ENCODE results near the gene TBC1D8. TPM values are rescaled to one million over a fixed set of nuclear protein-coding genes. Genes with fewer than 3 reads are reported as not detected.

Gene TBC1D8
- total RNA-seq, 2 experiments from 2014 or later = 2.0 to 2.1 TPM

DNA sequence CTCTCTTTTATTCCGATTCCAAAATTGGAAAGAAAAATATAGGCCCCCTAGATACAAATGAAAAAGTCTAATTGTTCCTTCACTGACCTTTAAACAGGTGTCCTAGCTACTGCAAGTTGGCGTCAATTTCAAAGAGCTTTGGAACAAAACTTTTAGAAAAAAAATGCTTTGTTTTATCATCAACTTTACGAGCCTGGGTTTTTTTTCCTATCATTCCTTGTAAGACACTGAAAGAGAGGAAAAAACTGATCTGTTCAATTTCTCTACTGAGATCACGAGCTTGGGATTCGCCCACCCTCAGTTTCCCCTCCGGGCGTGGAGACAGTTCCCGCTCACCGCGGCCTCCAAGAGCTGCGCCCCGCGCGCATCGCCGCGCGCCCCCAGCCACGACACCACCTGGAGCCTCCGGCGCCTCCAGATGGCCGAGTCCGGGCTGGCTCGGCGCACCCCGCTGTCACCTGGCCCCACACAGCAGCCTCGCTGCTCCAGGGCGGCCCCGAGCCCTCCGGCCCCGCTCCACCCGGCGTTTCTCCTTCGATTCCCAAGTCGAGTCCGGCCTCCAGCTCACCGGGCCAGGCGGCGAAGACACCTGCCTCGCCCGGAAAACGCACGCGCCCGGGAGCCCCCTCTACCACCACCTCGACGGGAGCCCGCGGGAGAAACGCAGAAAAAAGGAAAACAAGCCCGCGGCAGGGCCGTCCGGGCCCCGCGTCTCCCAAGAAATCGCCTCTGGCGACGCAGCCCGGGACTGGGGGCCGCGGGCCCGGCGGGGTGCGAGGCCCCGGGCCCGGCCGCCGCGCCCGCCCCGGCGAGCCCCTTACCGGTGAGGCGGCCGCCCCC, 656 bp downstream of the TBC1D8 start:
- Mint-ChIP-seq H3K27ac (no peak overlapping the region), H3K27me3 (peaks cover 45% of the 10 kb centered on the region), H3K36me3 (no peaks in the 10 kb centered on the region), H3K9me3 (no peaks in the 10 kb centered on the region), H3K4me1 (peaks cover 15% of the 10 kb centered on the region), H3K4me3 (peak overlapping the region; percentile 70)
- peak; percentile 22 for DNase-seq

DNA sequence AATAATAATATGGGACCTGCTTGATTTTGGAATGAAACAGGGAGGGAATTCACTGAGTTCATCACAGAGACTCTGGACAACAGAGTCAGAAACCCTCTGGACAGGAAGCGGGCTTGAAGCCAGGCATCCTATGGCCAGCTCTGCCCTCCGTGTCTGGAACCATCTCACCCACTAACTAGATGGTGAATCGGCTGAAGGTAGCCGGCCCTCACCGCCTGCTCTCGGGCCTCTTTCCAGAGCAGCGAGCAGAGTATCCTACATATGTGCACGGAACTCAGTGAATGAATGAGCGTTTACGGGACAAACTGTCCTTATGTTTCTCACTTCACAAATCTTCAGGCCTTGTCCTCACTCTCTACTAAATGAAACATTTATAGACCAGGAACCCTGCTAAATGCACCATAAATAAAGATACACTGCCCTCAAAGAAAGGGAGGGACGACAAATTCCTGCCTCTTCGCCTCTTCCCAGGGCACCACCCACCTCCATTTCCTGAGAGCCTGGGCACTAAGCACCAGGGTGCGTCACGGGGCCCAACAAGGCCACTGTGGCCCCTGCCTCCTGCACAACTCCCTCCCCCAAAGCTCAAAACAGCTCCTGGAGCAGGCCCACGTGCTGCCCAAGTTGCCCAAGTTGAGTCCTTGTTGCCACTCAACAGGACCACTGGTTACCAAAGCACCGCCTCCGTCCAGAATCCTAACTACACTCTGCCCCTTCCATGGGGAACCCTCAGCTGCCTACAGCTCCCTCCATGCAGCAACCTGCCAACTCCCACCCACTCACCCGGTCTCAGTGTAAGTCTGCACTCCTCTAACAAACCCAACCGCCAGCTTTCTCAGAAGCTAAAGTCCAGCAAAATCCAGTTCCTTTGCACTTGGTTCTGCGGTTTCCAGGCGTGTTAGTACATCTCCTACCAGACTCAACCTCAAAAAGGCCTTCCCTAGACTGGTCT, 1.7 kb downstream of the TBC1D8 start:
- Mint-ChIP-seq H3K4me1 (peaks cover 15% of the 10 kb centered on the region), H3K4me3 (peak overlapping the region; percentile 70), H3K27ac (no peak overlapping the region), H3K9me3 (no peaks in the 10 kb centered on the region), H3K27me3 (peaks cover 51% of the 10 kb centered on the region), H3K36me3 (no peaks in the 10 kb centered on the region)
- no peak for DNase-seq

DNA sequence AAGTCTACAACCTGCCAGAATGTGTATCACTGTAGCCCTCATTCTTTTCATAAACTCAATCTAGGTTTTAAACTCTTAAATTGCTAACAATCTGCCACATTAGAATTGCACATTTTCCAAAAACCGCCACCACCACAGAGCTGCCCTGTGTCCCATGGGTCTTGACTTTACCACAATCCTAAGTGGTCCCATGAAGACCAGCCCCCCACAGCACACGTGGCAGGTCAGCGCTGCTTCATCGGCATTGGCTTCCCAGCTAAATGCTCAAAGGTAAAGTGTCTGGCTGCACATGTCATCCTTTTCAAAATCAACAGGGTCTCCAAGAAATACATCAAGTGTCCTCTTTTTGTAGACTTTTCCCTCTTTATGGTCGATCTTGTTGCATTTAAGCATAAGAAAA, 2.4 kb downstream of the TBC1D8 start:
- no peaks in the 10 kb centered on the region for H3K9me3 Mint-ChIP-seq
- H3K27me3 Mint-ChIP-seq = peaks cover 55% of the 10 kb centered on the region
- no peak overlapping the region for H3K27ac Mint-ChIP-seq
- H3K36me3 Mint-ChIP-seq = no peaks in the 10 kb centered on the region
- peaks cover 15% of the 10 kb centered on the region for H3K4me1 Mint-ChIP-seq
- no peak for DNase-seq
- no peak overlapping the region for H3K4me3 Mint-ChIP-seq

GRCh38 chr2:101147971-101148370, 3.2 kb downstream of the TBC1D8 start:
- no peaks in the 10 kb centered on the region for H3K9me3 Mint-ChIP-seq
- H3K27me3 Mint-ChIP-seq = peaks cover 55% of the 10 kb centered on the region
- H3K27ac Mint-ChIP-seq = no peak overlapping the region
- no peak for DNase-seq
- H3K36me3 Mint-ChIP-seq = no peaks in the 10 kb centered on the region
- H3K4me3 Mint-ChIP-seq = no peak overlapping the region
- peaks cover 15% of the 10 kb centered on the region for H3K4me1 Mint-ChIP-seq

DNA sequence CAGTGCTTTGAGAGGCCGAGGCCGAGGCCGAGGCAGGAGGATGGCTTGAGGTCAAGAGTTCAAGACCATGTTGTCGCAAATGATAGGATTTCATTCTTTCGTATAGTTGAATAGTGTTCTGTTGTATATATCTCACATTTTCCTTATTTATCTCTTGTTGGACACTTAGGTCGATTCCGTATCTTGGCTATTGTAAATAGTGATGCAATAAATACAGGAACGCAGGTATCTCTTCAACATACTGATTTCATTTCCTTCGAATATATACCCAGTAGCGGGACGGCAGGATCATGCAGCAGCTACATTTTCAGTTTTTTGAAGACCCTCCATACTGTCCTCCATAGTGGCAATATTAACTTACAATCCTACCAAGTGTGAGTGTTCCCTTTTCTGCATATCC, 4.1 kb downstream of the TBC1D8 start:
- Mint-ChIP-seq H3K4me1 (peaks cover 7% of the 10 kb centered on the region), H3K9me3 (no peaks in the 10 kb centered on the region), H3K27ac (no peak overlapping the region), H3K4me3 (no peak overlapping the region), H3K27me3 (peaks cover 57% of the 10 kb centered on the region), H3K36me3 (no peaks in the 10 kb centered on the region)
- no peak for DNase-seq

DNA sequence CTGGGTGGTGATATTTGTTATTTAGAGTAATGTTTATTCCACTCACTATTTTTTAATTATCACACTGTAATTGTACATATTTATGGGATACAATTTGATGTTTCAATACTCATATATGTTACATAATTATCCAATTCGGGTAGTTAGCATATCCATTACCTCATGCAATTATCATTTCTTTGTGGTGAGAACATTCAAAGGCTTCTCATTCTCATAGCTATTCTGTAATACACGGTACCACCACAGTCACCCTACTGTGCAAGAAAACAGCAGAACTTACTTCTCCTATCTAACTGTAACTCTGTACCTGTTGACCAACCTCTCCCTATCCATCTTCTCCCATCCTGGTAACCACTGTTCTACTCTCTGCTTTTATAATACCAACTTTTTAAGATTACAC, 4.6 kb downstream of the TBC1D8 start:
- Mint-ChIP-seq H3K27ac (no peak overlapping the region), H3K36me3 (no peaks in the 10 kb centered on the region), H3K27me3 (peaks cover 55% of the 10 kb centered on the region), H3K4me3 (no peak overlapping the region), H3K9me3 (no peaks in the 10 kb centered on the region), H3K4me1 (peaks cover 3% of the 10 kb centered on the region)
- DNase-seq = no peak

DNA sequence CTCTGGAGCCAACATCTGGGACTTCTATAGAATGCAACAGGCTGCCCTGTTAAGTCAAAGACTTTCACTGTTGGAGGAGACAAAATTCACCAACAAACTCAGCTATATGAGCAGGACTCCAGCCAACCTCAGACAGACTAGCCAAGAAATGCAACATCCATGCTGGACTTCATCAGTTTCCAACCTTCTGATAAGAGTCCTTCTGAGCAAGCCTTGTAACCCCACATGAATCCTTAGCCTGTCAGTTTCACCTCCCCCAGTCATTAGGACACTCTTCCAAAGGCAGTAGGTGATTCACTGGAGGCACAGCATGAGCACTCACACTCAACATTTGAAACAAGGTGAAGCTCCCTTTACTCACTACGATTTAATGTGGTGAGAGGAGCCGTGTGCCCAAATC, 5.8 kb downstream of the TBC1D8 start:
- Mint-ChIP-seq H3K27me3 (peaks cover 60% of the 10 kb centered on the region), H3K4me3 (no peak overlapping the region), H3K27ac (no peak overlapping the region), H3K9me3 (no peaks in the 10 kb centered on the region), H3K36me3 (no peaks in the 10 kb centered on the region), H3K4me1 (peaks cover 3% of the 10 kb centered on the region)
- DNase-seq = no peak

DNA sequence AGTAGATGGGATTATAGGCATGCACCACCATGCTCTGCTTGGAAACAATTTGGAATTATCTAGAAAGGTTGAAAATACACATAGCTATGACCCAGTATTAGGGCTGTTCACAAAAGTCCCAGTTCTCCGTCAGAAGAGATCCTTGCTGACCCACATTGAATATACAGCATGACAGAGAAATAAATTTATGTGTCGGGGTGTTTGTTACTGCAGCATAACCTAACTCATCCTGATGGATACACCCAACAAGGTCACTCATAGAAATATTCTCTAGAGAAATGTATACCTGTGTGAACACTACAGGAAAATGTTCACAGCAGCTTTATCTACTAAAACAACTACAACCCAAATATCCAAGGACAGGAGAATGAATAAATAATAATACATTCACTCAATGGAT, 9.0 kb downstream of the TBC1D8 start:
- Mint-ChIP-seq H3K27me3 (peaks cover 39% of the 10 kb centered on the region), H3K27ac (no peak overlapping the region), H3K4me3 (no peak overlapping the region), H3K4me1 (no peaks in the 10 kb centered on the region), H3K9me3 (no peaks in the 10 kb centered on the region), H3K36me3 (no peaks in the 10 kb centered on the region)
- no peak for DNase-seq

- H3K4me3 Mint-ChIP-seq = no peak overlapping the region
- peaks cover 34% of the 10 kb centered on the region for H3K27me3 Mint-ChIP-seq
- DNase-seq = no peak
- H3K36me3 Mint-ChIP-seq = no peaks in the 10 kb centered on the region
- no peaks in the 10 kb centered on the region for H3K4me1 Mint-ChIP-seq
- H3K27ac Mint-ChIP-seq = no peak overlapping the region
- H3K9me3 Mint-ChIP-seq = no peaks in the 10 kb centered on the region
Observed at GRCh38 chr2:101140978-101141655, 10.1 kb downstream of the TBC1D8 start.

DNA sequence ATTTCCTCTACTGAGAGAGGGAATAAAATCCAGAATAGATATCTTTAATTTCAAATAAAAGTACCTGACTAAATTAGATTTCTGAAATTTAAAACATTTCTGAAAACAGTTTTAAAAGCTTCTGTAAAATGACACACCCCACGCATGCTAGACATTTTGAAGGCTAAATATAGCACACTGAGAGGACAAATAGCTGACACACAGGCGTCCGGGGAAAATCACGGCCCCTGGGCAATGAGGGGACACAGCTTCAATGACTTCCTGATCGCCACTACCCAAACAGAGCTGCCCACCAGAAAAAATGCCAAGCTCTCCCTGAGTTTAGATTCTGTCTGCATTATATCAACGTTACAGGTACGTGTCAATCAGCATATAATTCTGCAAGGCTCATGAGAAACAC, 10.9 kb downstream of the TBC1D8 start:
- no peak overlapping the region for H3K4me3 Mint-ChIP-seq
- H3K27ac Mint-ChIP-seq = no peak overlapping the region

GRCh38 chr2:101139495-101139894, 11.7 kb downstream of the TBC1D8 start:
- Mint-ChIP-seq H3K4me1 (no peaks in the 10 kb centered on the region), H3K27me3 (peaks cover 27% of the 10 kb centered on the region), H3K36me3 (no peaks in the 10 kb centered on the region)

More for the DNA sequence above, 10.9 kb downstream of the TBC1D8 start:
- Mint-ChIP-seq H3K27me3 (peaks cover 30% of the 10 kb centered on the region), H3K9me3 (no peaks in the 10 kb centered on the region), H3K4me1 (no peaks in the 10 kb centered on the region), H3K36me3 (no peaks in the 10 kb centered on the region)
- DNase-seq = no peak

GRCh38 chr2:101135412-101136296, 15.5 kb downstream of the TBC1D8 start:
- H3K9me3 Mint-ChIP-seq = no peaks in the 10 kb centered on the region
- H3K4me1 Mint-ChIP-seq = no peaks in the 10 kb centered on the region
- no peak for DNase-seq

More at GRCh38 chr2:101139495-101139894, 11.7 kb downstream of the TBC1D8 start:
- H3K9me3 Mint-ChIP-seq = no peaks in the 10 kb centered on the region
- no peak for DNase-seq
- no peak overlapping the region for H3K4me3 Mint-ChIP-seq
- H3K27ac Mint-ChIP-seq = no peak overlapping the region

GRCh38 chr2:101133492-101134100, 17.6 kb downstream of the TBC1D8 start:
- Mint-ChIP-seq H3K27ac (no peak overlapping the region), H3K4me1 (no peaks in the 10 kb centered on the region), H3K4me3 (no peak overlapping the region), H3K9me3 (no peaks in the 10 kb centered on the region), H3K27me3 (no peaks in the 10 kb centered on the region), H3K36me3 (no peaks in the 10 kb centered on the region)
- no peak for DNase-seq

More at GRCh38 chr2:101135412-101136296, 15.5 kb downstream of the TBC1D8 start:
- Mint-ChIP-seq H3K36me3 (no peaks in the 10 kb centered on the region), H3K4me3 (no peak overlapping the region), H3K27me3 (peaks cover 4% of the 10 kb centered on the region), H3K27ac (no peak overlapping the region)

DNA sequence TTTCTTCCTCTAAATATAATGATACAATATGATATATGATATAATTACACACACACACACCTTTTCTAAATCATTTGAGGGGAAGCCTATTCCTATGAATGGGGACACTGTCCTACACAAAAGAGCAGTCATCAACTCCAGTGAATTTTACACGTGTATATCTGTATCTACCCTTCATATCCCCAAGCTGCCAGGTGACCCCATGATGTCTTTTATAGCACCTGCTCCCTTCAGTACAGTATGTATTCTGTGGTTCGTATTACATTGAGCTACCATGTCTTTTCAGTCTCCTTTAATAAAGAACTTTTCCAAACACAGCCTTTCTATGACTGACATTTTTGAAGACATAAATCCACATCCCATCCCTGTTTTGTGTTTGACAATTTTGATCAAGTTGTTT, 19.0 kb downstream of the TBC1D8 start:
- Mint-ChIP-seq H3K27ac (no peak overlapping the region), H3K9me3 (no peaks in the 10 kb centered on the region)

More for the DNA sequence above, 19.0 kb downstream of the TBC1D8 start:
- Mint-ChIP-seq H3K36me3 (no peaks in the 10 kb centered on the region), H3K4me1 (no peaks in the 10 kb centered on the region), H3K4me3 (no peak overlapping the region), H3K27me3 (no peaks in the 10 kb centered on the region)
- DNase-seq = no peak
